GM12872 (cell line): Measurements from ENCODE around the gene AP3D1.

Experiments used
- TF ChIP-seq, protein P1 (sequence below): IDR thresholded peaks from 3 replicates; pipeline ENCODE4 v1.5.1; 2011; ENCODE audit warnings: low read depth, mild to moderate bottlenecking, low read length, moderate library complexity; ENCODE audit not compliant: insufficient read depth

The AP3D1 gene

GRCh38 chr19:2132731-2133490, 18.5 kb downstream of the AP3D1 start:
- TF ChIP-seq, protein P1, sequence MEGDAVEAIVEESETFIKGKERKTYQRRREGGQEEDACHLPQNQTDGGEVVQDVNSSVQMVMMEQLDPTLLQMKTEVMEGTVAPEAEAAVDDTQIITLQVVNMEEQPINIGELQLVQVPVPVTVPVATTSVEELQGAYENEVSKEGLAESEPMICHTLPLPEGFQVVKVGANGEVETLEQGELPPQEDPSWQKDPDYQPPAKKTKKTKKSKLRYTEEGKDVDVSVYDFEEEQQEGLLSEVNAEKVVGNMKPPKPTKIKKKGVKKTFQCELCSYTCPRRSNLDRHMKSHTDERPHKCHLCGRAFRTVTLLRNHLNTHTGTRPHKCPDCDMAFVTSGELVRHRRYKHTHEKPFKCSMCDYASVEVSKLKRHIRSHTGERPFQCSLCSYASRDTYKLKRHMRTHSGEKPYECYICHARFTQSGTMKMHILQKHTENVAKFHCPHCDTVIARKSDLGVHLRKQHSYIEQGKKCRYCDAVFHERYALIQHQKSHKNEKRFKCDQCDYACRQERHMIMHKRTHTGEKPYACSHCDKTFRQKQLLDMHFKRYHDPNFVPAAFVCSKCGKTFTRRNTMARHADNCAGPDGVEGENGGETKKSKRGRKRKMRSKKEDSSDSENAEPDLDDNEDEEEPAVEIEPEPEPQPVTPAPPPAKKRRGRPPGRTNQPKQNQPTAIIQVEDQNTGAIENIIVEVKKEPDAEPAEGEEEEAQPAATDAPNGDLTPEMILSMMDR = no peak

- TF ChIP-seq, protein P1 = no peak
Measured at GRCh38 chr19:2132191-2132590, 19.2 kb downstream of the AP3D1 start.

GRCh38 chr19:2129892-2130770, 21.2 kb downstream of the AP3D1 start:
- TF ChIP-seq, protein P1 = no peak

DNA sequence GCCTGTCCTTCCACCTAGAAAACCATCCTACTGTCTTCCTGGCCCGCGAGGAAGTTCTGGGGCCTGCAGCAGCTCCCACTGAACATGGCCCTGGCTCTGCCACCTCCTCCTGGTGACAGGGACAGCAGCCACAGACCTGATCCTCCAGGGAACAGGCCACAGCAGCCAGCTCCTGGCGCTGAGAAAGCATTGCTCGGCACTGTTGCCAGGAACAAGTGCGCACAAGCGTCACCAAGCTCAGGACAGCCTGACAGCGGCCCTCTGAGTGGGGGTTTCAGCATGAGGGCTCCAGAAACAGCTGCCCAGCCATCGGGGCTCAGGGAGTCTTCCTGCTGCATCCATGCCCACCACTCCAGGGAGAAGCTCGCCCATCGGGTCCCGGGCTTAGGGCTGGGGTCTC, 21.9 kb downstream of the AP3D1 start:
- TF ChIP-seq, protein P1 = no peak

- TF ChIP-seq, protein P1 = no peak
Measured at GRCh38 chr19:2129022-2129421, 22.3 kb downstream of the AP3D1 start.

- TF ChIP-seq, protein P1 = no peak
Measured at GRCh38 chr19:2127758-2128157, 23.6 kb downstream of the AP3D1 start.

DNA sequence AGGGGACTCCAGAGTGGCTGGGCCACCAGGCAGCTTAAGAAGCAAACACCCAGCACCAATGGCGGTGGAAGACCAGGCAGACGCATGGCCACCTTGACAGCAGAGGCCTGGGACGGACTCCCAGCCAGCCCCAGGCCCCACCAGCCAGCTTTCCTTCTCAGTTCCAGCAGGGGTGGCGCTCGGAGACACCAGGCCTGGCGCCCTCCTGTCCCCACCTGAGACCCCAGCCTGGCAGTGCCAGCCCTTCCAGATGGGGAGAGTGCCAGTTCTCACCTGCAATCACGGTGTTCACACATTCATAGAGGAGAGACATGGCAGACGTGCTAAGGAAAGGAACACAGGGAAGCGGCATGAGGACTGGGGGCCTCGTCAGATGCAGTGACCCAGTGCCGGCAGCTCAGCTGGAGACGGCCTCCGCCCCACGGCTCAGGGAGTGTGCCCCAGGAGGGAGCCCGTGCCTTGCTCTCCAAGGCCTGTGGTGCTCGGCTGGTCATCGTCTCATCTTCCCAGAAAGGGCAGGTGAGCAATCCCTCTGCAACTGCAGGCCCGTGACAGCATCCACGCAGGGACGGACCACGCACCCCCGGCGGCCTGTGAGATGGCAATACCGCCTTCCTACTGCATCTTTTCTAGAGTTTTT, 24.4 kb downstream of the AP3D1 start:
- TF ChIP-seq, protein P1 = no peak
